DMS 273 (cell line): Measurements from ENCODE around the gene ZNF701.
"Not testable (repeated sequence)": the region's sequence is repeated elsewhere in the genome, so short reads cannot be mapped to it uniquely, and the experiment has no call there.

Experiments used
- DNase-seq: peaks from one replicate; lab custom pipeline; 2025; ENCODE audit not compliant: unreplicated experiment; lab: John Stamatoyannopoulos, UW

The ZNF701 gene

DNA sequence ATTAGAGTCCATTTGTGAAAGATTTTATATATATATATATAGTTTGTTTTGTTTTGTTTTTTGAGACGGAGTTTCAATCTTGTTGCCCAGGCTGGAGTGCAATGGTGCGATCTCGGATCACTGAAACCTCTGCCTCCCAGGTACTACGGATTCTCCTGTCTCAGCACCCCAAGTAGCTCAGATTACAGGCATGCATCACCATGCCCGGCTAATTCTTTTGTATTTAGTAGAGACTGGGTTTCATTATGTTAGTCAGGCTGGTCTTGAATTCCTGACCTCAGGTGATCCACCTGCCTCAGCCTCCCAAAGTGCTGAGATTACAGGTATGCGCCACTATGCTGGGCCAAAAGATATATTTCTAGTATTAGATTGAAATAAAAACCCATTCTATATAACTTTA is 4.0 kb upstream of the ZNF701 start:
- no peak for DNase-seq

DNA sequence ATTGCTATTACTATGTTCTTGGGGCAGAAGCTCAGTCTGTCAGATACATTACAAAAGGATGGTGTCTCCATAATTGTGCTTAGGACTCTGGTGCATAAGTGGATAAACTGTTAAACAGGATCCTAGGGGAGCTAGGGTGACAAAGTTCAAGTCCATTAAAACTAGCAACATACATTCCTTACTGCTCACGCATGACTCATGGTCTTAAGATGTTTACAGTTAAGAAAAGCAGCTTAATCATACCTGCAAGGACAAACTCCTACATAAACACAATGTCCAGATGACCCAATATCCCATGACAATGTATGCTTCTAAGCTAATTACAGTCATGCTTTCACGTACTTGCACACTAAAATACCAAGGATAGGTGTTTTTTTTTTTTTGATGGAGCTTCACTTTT is 3.5 kb upstream of the ZNF701 start:
- DNase-seq = no peak

GRCh38 chr19:52567921-52568320 is 2.2 kb upstream of the ZNF701 start:
- no peak for DNase-seq

- peak; percentile 57 for DNase-seq
Measured at GRCh38 chr19:52569638-52569999, 468 bp upstream of the ZNF701 start.

DNA sequence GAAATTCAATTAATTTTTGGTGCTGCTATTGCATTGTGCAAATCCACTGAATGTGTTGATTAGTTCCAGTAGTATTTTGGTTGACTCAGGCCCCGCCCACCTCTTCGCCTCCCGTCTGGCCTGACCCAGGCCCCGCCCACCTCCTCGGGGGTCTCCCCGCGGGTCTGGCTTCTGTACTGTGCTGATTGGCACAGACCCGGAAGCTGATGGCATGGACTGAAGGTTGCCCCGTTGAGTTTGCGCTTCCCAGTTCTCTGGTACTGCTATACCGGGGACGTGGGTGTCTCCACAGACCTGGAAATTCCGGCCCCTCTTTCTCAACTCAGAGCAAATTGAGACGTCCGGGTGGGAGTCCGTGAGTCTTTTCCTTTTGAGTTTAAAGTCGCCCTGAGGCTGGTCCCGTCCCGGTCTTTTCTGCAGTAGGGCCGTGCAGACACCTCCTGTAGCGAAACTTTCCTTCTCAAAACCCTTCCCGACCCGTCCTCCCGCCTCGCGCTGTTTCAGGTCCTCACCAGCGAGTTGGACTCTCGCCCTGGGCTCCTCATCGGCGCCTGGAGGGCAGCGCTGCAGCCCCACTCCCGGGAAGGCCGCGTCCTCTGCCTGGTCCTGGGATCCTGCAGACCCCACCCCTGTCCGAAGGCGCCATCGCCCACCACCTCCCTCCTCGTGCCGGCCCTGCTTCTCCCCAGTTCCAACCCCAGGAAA is 14.8 kb downstream of the ZNF701 start:
- no peak for DNase-seq

GRCh38 chr19:52585604-52586003 is 15.5 kb downstream of the ZNF701 start:
- DNase-seq = no peak

GRCh38 chr19:52590728-52591127 is 20.6 kb downstream of the ZNF701 start:
- no peak for DNase-seq

DNA sequence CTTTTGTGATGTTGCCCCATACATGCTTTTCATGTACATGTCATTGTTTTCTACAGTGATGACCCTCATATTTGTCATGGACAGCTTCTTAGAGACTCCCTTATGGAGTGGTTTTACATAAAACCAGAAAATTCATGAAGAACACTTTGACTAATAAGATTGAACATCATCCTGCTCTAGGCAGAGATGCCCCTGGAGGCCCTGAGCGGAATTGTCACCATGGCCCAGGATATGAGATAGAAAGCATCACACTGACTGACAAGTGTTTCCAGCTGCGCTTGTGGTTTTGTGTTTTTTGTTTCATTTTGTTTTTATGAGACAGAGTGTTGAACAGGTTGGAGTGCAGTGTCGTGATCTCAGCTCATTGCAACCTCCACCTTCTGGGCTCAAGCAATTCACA is 22.2 kb downstream of the ZNF701 start:
- peak; percentile 9 for DNase-seq

DNA sequence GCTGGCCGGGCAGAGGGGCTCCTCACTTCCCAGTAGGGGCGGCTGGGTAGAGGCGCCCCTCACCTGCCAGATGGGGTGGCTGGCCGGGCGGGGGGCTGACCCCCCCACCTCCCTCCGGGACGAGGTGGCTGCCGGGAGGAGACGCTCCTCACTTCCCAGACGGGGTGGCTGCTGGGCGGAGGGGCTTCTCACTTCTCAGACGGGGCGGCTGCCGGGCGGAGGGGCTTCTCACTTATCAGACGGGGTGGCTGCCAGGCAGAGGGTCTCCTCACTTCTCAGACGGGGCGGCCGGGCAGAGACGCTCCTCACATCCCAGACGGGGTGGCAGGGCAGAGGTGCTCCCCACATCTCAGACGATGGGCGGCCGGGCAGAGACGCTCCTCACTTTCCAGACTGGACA is 23.4 kb downstream of the ZNF701 start:
- not testable (repeated sequence) for DNase-seq

GRCh38 chr19:52599241-52599640 is 29.2 kb downstream of the ZNF701 start:
- no peak for DNase-seq

- DNase-seq = no peak
Measured at GRCh38 chr19:52600639-52601024, 30.5 kb downstream of the ZNF701 start.

- peak; percentile 95 for DNase-seq
Measured at GRCh38 chr19:52601025-52601973, 31.2 kb downstream of the ZNF701 start.

GRCh38 chr19:52601974-52602366 is 31.9 kb downstream of the ZNF701 start:
- DNase-seq = not testable (repeated sequence)

DNA sequence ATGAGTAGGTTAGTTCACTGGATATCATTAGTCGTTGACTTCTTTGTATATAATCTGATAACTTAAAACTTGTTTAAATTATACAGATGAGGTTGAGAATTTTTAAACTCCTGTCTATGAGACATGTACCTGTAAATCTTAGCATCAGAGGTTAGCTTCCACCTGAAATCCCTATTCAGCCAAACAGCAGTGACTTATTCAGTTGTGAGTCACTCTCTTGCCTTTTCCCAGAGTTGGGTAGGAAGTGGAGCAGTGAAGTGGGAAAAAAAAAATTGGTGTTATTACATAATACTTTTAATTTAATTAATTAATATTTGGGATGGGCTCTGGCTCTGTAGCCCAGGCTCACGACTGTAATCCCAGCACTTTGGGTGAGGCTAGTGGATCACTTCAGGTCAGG is 32.9 kb downstream of the ZNF701 start:
- no peak for DNase-seq

DNA sequence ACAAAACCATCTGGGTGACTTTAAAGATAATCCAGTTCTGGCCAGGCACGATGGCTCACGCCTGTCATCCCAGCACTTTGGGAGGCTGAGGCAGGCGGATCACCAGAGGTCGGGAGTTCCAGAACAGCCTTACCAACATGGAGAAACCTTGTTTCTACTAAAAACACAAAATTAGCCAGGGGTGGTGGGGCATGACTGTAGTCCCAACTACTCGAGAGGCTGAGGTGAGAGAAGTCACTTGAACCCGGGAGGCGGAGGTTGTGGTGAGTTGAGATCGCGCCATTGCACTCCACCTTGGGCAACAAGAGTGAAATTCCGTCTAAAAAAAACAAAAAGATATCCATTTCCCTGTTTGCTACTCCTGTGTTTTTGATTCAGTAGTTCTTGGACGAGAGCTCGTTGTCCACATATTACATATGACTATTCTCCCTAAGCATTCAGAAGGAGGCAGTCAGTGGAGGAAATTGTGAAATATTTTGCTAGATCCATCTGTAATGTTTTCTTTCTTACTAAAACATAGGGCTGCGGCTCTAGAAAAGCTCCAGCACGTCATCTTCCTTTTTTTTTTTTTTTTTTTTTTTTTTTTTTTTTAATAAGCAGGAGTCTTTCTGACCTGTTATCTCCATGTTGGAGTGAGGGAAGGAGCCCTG is 33.6 kb downstream of the ZNF701 start:
- DNase-seq = no peak

DNA sequence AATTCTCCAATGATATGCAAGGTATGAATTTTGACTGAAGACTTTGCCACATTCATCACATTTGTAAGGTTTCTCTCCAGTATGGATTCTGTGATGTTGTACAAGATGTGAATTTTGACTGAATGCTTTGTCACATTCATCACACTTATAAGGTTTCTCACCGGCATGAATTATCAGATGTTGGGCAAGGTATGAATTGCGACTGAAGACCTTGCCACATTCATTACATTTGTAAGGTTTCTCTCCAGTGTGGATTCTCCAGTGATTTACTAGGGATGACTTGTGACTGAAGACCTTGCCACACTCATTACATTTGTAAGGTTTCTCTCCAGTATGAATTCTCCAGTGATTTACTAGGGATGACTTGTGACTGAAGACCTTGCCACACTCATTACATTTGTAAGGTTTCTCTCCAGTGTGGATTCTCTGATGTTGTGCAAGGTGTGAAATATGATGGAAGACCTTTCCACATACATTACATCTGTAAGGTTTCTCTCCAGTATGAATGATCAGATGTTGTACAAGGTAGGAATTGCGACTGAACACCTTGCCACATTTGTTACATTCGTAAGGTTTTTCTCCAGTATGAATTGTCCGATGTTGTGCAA is 43.3 kb downstream of the ZNF701 start:
- DNase-seq = no peak

GRCh38 chr19:52621376-52621775 is 51.3 kb downstream of the ZNF701 start:
- no peak for DNase-seq

- no peak for DNase-seq
Measured at GRCh38 chr19:52622261-52622660, 52.2 kb downstream of the ZNF701 start.

- DNase-seq = no peak
Measured at GRCh38 chr19:52626915-52627314, 56.8 kb downstream of the ZNF701 start.

DNA sequence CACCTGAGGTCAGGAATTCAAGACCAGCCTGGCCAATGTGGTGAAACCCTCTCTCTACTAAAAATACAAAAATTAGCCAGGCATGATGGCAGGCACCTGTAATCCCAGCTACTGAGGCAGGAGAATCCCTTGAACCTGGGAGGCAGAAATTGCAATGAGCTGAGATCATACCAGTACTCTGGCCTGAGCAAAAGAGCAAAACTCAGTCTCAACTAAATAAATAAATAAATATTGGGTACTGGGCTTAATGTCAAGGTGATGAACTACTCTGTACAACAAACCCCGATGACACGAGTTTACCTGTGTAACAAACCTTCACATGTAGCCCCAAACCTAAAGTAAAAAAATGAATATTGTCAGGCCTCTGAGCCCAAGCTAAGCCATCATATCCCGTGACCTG is 57.4 kb downstream of the ZNF701 start:
- not testable (repeated sequence) for DNase-seq

DNA sequence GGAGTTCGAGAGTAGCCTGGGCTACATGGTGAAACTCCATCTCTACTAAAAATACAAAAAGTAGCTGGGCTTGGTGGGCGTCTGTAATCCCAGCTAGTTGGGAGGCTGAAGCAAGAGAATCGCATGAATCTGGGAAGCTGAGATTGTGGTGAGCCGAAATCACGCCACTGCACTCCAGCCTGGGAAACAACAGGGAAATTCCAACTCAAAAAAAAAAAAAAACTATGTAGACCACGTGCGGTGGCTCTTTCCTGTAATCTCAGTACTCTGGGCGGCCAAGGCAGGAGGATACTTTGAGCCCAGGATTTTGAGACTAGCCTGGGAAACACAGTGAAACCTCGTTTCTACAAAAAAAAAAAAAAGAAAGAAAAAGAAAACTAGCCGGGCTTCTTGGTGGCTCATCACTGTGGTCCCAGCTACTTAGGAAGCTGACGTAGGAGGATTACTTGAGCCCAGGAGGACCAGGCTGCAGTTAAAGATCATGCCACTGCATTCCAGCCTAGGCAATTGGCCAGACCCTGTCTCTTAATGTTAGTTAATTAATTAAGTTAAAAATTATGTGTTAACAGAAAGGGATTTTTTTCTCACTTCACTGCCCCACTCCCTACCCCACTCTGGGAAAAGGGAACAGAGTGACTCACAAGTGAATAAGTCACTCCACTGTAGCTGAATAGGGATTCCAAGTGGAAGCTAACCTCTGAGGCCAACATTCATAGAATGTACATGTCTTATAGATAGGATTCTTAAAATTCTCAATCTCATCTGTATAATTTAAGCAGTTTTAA is 65.9 kb downstream of the ZNF701 start:
- no peak for DNase-seq
